Hepatocyte (in vitro differentiated cells): Measurements from ENCODE around the gene TMEM150A. TPM values are rescaled to one million over a fixed set of nuclear protein-coding genes. Genes with fewer than 3 reads are reported as not detected.

ENCODE experiments used
- DNase-seq: peaks from one replicate; pipeline ENCODE4 v3.0.0-alpha.2; 2016; ENCODE audit warnings: low spot score
- H2AFZ ChIP-seq: fragments of 200-600 bp; sonication (generic); 2 replicates; pipeline ENCODE4 v1.6.0; 2016; ENCODE audit warnings: antibody characterized with exemption, mild to moderate bottlenecking
- H3K27ac ChIP-seq: fragments of 200-600 bp; sonication (generic); 2 replicates; pipeline ENCODE4 v1.5.1; 2016; ENCODE audit warnings: mild to moderate bottlenecking
- H3K27me3 ChIP-seq: fragments of 200-600 bp; sonication (generic); 2 replicates; pipeline ENCODE4 v1.6.1; 2016
- H3K36me3 ChIP-seq: fragments of 200-600 bp; sonication (generic); replicated peaks from 2 replicates; pipeline ENCODE4 v1.5.1; 2016; ENCODE audit warnings: low read depth; ENCODE audit not compliant: insufficient read depth
- H3K4me1 ChIP-seq: fragments of 200-600 bp; sonication (generic); 2 replicates; pipeline ENCODE4 v1.5.1; 2016; ENCODE audit warnings: mild to moderate bottlenecking, moderate library complexity; ENCODE audit not compliant: insufficient read depth
- H3K4me2 ChIP-seq: fragments of 200-600 bp; sonication (generic); 2 replicates; pipeline ENCODE4 v1.6.0; 2016
- H3K4me3 ChIP-seq: fragments of 200-600 bp; sonication (generic); 2 replicates; pipeline ENCODE4 v1.5.1; 2016; ENCODE audit warnings: mild to moderate bottlenecking
- H3K79me2 ChIP-seq: fragments of 200-600 bp; sonication (generic); 2 replicates; pipeline ENCODE4 v1.6.0; 2017; ENCODE audit warnings: mild to moderate bottlenecking
- H3K9me2 ChIP-seq: fragments of 200-600 bp; sonication (generic); replicated peaks from 2 replicates; pipeline ENCODE4 v1.6.0; 2017; ENCODE audit warnings: mild to moderate bottlenecking; ENCODE audit not compliant: insufficient read depth
- H3K9me3 ChIP-seq: fragments of 200-600 bp; sonication (generic); 2 replicates; pipeline ENCODE4 v1.5.1; 2016; ENCODE audit warnings: low read depth, mild to moderate bottlenecking
- H4K20me1 ChIP-seq: fragments of 200-600 bp; sonication (generic); 2 replicates; pipeline ENCODE4 v1.6.0; 2016; ENCODE audit warnings: mild to moderate bottlenecking; ENCODE audit not compliant: insufficient read depth, poor library complexity, severe bottlenecking
- CTCF ChIP-seq: fragments of 200-600 bp; sonication (generic); IDR thresholded peaks from 2 replicates; pipeline ENCODE4 v1.5.1; 2016; ENCODE audit warnings: antibody characterized with exemption, mild to moderate bottlenecking; ENCODE audit not compliant: poor library complexity
- EZH2 ChIP-seq: fragments of 200-600 bp; sonication (generic); IDR thresholded peaks from 2 replicates; pipeline ENCODE4 v1.6.1; 2016; ENCODE audit warnings: antibody characterized with exemption, mild to moderate bottlenecking, borderline replicate concordance
- EZH2phosphoT487 ChIP-seq: fragments of 200-600 bp; sonication (generic); IDR thresholded peaks from one replicate; pipeline ENCODE4 v1.6.1; 2018; ENCODE audit warnings: antibody characterized with exemption, mild to moderate bottlenecking, low read depth, moderate library complexity; ENCODE audit not compliant: unreplicated experiment, severe bottlenecking
- WGBS: methylation state at CpG from one replicate; pipeline ENCODE4 v1.1.6; 2016; ENCODE audit warnings: low lambda C conversion rate; ENCODE audit errors: missing lambda C conversion rate; 5-methylcytosine and 5-hydroxymethylcytosine counted together
- polyA plus RNA-seq: library from polyadenylated mRNA; unstranded; fragments of >200 nt; fragmentation: Nextera tagmentation; extraction: Ambion mirVana; gene quantifications from 2 replicates; pipeline ENCODE4 v1.2.1, GENCODE V29; 2016
- total RNA-seq: library from RNA; depleted of rRNA; stranded (reverse); fragments of >200 nt; gene quantifications from 2 replicates; pipeline ENCODE4 v1.2.3, GENCODE V29; 2014

Gene TMEM150A
- total and polyA plus RNA-seq, 2 experiments from 2014 or later: 25.7 to 67.9 TPM

GRCh38 chr2:85566265-85566664 is 36.2 kb downstream of the TMEM150A start:
- no peak overlapping the region for H2AFZ ChIP-seq
- H3K27me3 ChIP-seq: no peaks in the 10 kb centered on the region
- no peaks in the 10 kb centered on the region for H3K9me2 ChIP-seq
- H3K36me3 ChIP-seq: no peaks in the 10 kb centered on the region
- H4K20me1 ChIP-seq: no peaks in the 10 kb centered on the region
- DNase-seq: no peak
- TF ChIP-seq EZH2 (no peak), CTCF (no peak), EZH2phosphoT487 (no peak)
- no peak overlapping the region for H3K4me2 ChIP-seq
- H3K79me2 ChIP-seq: no peaks in the 10 kb centered on the region
- H3K27ac ChIP-seq: no peak overlapping the region
- H3K4me3 ChIP-seq: no peak overlapping the region
- H3K4me1 ChIP-seq: no peaks in the 10 kb centered on the region
- no peaks in the 10 kb centered on the region for H3K9me3 ChIP-seq
- WGBS: 86% methylated on average over 4 of the region's 4 CpGs

GRCh38 chr2:85564144-85564563 is 38.3 kb downstream of the TMEM150A start:
- no peaks in the 10 kb centered on the region for H4K20me1 ChIP-seq
- peaks cover 12% of the 10 kb centered on the region for H3K4me1 ChIP-seq
- WGBS: 86% methylated on average over 5 of the region's 5 CpGs
- H3K4me3 ChIP-seq: no peak overlapping the region
- no peak overlapping the region for H2AFZ ChIP-seq
- no peak overlapping the region for H3K27ac ChIP-seq
- TF ChIP-seq CTCF (no peak), EZH2 (no peak), EZH2phosphoT487 (no peak)
- no peaks in the 10 kb centered on the region for H3K27me3 ChIP-seq
- no peak for DNase-seq
- H3K36me3 ChIP-seq: no peaks in the 10 kb centered on the region
- H3K4me2 ChIP-seq: no peak overlapping the region
- no peaks in the 10 kb centered on the region for H3K9me3 ChIP-seq
- no peaks in the 10 kb centered on the region for H3K9me2 ChIP-seq
- H3K79me2 ChIP-seq: peaks cover 19% of the 10 kb centered on the region

GRCh38 chr2:85561280-85562212 is 41.0 kb downstream of the TMEM150A start, which contains the start of gene GGCX:
Gene GGCX, minus strand, starts transcription at chr2:85561493. Its CDS starts 65 bp downstream, at chr2:85561428.
- Histone ChIP-seq H3K9me2 (no peaks in the 10 kb centered on the region), H2AFZ (peak within 1 kb of the TSS; percentile 88), H4K20me1 (no peaks in the 10 kb centered on the region)

More at GRCh38 chr2:85561280-85562212, 41.0 kb downstream of the TMEM150A start, which contains the start of gene GGCX:
- TF ChIP-seq EZH2phosphoT487 (no peak), EZH2 (no peak), CTCF (no peak)
- Histone ChIP-seq H3K9me3 (no peaks in the 10 kb centered on the region), H3K4me1 (peaks cover 15% of the 10 kb centered on the region), H3K4me2 (peak within 1 kb of the TSS; percentile 93), H3K27ac (peak within 1 kb of the TSS; percentile 96), H3K79me2 (peaks cover 45% of the 10 kb centered on the region), H3K4me3 (peak within 1 kb of the TSS; percentile 64), H3K27me3 (no peaks in the 10 kb centered on the region), H3K36me3 (no peaks in the 10 kb centered on the region)
- peak; percentile 98 for DNase-seq
- WGBS: 9% methylated on average over 52 of the region's 64 CpGs
